ENCODE results near the gene OR7G1.

GRCh38 chr19:9151367-9151766, 35.8 kb upstream of the OR7G1 start:
- TF ChIP-seq, protein P1, sequence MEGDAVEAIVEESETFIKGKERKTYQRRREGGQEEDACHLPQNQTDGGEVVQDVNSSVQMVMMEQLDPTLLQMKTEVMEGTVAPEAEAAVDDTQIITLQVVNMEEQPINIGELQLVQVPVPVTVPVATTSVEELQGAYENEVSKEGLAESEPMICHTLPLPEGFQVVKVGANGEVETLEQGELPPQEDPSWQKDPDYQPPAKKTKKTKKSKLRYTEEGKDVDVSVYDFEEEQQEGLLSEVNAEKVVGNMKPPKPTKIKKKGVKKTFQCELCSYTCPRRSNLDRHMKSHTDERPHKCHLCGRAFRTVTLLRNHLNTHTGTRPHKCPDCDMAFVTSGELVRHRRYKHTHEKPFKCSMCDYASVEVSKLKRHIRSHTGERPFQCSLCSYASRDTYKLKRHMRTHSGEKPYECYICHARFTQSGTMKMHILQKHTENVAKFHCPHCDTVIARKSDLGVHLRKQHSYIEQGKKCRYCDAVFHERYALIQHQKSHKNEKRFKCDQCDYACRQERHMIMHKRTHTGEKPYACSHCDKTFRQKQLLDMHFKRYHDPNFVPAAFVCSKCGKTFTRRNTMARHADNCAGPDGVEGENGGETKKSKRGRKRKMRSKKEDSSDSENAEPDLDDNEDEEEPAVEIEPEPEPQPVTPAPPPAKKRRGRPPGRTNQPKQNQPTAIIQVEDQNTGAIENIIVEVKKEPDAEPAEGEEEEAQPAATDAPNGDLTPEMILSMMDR (IDR thresholded peaks at IDR 0.05) = no peak
- no peak for TF ChIP-seq ZFX (IDR thresholded peaks at IDR 0.05; ENCODE audit: borderline replicate concordance)

Data from 22Rv1 (cell line).